Renal pelvis (tissue), 4 donors: ENCODE results near the gene YWHAG. TPM values are rescaled to one million over a fixed set of nuclear protein-coding genes. Genes with fewer than 3 reads are reported as not detected.
A peak's percentile ranks its signal among the peaks of the same experiment; 100 is the strongest.
"Not testable (repeated sequence)": the region's sequence is repeated elsewhere in the genome, so short reads cannot be mapped to it uniquely, and the experiment has no call there.

ENCODE experiments used
- DNase-seq: peaks from one replicate; pipeline ENCODE4 v3.0.0-alpha.2; 2013
- polyA plus RNA-seq, 3 donors: library from polyadenylated mRNA; unstranded; fragments of 120-200 nt; gene quantifications; one replicate each; pipeline ENCODE4 v1.2.1, GENCODE V29; 2013; ENCODE audit not compliant: insufficient read length in 3 of 3

YWHAG gene
- polyA plus RNA-seq, 3 donors: 116 to 125 (median 116) TPM

DNA sequence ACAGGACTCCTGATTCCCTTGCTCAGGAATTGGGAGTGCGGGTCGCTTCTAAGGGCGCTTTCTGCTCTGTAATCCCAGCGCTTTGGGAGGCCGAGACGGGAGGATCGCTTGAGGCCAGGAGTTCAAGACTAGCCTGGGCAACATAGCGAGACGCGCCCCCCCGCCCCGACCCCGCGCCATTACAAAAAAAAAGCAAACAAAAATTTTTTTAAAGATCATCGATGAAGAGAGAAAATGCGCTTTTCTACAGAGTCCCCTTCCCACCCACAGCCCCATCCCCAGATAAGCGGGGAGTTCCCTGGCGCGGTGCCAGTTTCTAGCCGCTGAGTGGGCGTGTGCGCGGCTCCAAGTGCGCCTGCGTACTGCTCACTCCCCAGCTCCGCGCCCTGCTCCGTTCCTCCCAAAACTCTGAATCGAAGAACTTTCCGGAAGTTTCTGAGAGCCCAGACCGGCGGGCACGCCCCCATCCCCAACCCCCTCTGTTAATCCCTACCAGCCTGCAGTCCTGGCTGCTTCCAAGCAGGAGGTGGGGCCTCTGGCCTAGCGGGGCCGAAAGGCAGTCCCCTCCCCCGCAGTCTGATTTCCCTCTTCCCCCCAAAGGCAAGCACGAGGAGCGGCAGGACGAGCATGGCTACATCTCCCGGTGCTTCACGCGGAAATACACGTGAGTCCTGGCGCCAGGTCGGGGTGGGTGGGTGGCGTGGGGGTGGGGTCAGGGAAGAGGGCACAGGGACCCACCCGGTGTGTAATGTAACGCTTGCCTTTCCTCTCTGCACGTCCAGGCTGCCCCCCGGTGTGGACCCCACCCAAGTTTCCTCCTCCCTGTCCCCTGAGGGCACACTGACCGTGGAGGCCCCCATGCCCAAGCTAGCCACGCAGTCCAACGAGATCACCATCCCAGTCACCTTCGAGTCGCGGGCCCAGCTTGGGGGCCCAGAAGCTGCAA lies 55.3 kb downstream of the YWHAG start:
- DNase-seq: peak; percentile 93

DNA sequence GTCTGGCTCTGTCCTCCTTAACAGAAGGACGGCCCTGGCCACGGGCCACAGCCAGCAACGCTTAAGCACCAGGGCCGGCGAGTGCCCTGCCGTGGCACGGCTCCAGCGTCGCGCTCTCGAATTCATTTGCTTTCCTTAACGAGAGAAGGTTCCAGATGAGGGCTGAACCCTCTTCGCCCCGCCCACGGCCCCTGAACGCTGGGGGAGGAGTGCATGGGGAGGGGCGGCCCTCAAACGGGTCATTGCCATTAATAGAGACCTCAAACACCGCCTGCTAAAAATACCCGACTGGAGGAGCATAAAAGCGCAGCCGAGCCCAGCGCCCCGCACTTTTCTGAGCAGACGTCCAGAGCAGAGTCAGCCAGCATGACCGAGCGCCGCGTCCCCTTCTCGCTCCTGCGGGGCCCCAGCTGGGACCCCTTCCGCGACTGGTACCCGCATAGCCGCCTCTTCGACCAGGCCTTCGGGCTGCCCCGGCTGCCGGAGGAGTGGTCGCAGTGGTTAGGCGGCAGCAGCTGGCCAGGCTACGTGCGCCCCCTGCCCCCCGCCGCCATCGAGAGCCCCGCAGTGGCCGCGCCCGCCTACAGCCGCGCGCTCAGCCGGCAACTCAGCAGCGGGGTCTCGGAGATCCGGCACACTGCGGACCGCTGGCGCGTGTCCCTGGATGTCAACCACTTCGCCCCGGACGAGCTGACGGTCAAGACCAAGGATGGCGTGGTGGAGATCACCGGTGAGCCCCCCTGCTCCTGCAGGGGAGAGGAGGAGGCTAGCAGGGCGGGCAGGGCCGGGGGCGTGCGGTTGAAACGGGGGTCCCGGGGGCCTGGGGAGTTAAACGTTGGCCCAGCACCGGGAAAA lies 56.2 kb downstream of the YWHAG start, which contains the start of gene HSPB1:
HSPB1 (plus strand) TSS at position 327 of the 855 bp plus-strand sequence; CDS start at position 367, 40 bp downstream.
- DNase-seq: peak; percentile 80

- DNase-seq: no peak
Measured at GRCh38 chr7:76301000-76301399, 57.8 kb downstream of the YWHAG start.

DNA sequence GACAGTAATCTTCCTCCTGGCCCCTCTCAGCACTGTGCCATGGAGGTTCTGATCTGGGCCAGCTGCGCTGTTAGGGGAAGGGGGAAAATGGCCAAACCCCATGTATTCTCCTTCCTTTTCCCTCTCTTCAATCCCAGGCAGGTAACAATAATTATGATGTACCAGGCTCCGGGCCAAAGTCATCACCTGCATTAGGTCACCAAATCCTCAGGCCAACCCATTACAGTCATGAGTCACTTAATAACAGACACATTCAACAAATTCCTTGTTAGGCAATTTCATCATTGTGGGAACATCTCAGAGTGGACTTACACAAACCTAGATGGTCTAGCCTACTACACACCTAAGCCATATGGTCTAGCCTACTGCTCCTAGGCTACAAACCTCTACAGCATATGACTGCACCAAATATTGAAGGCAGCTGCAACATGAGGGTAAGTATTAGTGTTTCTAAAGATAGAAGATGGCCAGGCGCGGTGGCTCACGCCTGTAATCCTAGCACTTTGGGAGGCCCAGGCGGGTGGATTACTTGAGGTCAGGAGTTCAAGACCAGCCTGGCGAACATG lies 58.5 kb downstream of the YWHAG start:
- DNase-seq: no peak

- DNase-seq: no peak
Measured at GRCh38 chr7:76296743-76297740, 61.7 kb downstream of the YWHAG start.

DNA sequence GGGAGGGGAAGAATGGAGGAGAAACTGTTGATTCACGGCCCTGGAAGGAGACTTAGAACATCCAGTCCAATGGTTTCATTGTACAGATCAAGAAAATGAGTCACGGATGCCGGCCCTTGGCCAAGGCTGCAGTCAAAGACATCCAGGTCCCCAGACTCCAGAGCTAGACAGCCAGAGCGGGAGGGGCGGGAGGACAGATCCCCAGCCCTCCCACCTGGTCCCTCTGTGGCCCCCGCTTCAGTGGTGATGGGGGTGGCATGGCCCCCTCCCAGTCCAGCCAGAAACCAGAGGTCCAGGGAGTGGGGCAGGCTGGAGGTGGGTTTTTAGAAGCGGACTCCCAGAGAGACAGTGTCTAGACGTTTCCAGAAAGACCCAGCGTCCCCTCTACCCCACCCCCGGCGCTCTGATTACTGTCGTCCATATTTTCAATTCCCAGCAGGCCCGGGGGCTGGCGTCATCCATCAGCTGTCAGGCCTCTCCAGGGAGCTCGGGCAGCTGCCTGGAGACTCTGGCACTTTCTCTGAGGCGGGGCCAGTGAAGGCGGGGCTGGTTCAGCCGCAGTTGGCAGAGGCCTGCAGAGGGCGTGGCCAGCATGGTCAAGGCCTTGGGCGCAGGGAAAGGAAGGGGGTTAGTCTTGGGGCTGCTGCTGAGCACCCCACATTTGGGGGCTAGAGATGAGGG lies 64.3 kb downstream of the YWHAG start:
- peak; percentile 87 for DNase-seq

DNA sequence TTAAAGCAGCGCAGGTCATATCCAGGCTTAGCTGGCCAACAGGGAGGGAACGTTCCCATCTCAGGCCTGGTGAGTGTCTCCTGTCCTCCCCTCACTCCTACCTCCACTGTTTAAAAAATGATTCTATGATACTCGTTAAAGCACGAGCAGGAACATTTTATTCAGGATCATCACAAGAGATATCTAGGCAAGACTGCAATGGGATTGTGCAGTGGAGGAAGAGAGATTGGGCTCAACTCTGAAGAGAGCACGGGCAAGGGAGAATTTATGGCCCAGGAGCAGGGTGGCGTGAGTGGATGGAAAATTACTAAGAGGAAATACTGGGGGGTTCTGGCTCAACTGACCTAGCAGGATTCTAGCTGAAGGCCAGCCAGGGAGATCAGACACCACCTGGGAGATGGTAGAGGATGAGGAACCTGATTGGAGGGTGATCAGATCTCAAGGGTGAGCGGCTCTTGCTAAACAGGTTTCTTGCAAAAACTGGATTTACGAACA lies 65.3 kb downstream of the YWHAG start:
- DNase-seq: no peak

DNA sequence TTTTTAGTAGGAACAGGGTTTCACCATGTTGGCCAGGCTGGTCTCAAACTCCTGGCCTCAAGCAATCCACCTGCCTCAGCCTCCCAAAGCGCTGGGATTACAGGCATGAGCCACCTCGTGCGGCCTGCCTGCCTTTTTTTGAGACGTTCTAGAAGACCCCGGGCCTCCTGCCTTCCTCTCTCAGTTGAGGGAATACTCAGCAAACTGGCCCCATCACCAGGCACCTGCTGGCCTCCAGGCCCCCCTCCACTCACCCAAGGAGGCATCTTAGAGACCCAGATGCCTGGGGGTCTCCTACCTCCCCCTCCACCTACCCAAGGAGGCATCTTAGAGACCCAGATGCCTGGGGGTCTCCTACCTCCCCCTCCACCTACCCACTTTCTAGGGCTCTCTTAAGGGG lies 65.9 kb downstream of the YWHAG start:
- DNase-seq: not testable (repeated sequence)

DNA sequence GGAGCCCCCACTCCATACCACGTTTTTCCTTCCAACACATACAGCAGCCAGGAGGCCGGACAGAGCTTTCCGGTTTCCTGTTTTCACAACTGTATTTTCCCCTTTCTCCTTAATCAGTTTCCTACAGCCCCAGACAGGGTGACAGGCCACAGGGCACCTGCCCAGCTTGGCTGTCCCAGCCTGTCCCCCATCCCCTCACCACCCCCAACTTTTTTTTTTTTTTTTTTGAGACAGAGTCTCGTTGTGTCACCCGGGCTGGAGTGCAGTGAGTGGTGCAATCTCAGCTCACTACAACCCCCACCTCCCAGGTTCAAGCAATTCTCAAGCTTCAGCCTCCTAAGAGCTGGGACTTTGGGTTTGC lies 66.6 kb downstream of the YWHAG start:
- no peak for DNase-seq

DNA sequence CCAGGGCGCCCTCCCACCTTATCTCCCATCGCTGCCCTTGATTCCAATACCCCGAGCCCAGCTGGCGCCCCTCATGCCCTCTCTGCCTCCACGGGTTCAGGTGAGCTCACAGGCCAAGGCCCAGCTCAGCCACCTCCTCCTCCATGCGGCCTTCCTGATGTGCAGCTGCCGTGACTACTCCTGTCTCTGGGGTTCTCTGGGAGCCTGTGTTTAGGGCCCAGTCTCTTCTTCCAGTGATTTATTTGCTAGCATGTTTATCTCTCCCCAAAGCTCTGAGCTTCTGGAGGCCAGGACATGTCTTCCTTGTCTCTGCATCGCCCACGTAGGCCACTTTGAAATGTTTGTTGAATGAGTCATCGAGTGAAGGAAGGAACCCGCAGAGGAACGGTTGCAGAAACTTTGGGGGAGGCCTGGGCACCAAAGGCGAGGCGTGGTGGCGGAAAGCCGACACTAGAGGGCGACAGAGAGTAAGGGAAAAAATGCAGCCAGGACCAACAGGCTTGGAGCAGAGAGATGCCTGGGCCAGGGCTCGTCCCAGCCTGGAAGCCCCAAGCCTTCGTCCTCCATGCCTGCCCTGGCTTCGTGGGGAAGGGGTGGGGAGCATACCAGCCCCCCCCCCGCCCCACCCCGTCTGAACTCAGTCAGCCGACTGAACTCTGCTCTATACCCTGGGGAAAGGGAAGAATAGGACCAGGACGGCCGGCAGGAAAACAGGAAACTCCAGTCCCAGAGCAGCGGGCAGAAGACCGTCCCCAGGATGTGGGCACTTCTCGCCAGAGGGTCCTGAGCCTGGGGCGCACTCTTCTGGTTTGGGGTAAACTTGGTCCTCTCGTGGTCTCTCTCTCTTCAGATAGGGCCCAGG lies 67.2 kb downstream of the YWHAG start:
- peak; percentile 83 for DNase-seq

GRCh38 chr7:76290847-76291350 lies 67.9 kb downstream of the YWHAG start:
- not testable (repeated sequence) for DNase-seq

DNA sequence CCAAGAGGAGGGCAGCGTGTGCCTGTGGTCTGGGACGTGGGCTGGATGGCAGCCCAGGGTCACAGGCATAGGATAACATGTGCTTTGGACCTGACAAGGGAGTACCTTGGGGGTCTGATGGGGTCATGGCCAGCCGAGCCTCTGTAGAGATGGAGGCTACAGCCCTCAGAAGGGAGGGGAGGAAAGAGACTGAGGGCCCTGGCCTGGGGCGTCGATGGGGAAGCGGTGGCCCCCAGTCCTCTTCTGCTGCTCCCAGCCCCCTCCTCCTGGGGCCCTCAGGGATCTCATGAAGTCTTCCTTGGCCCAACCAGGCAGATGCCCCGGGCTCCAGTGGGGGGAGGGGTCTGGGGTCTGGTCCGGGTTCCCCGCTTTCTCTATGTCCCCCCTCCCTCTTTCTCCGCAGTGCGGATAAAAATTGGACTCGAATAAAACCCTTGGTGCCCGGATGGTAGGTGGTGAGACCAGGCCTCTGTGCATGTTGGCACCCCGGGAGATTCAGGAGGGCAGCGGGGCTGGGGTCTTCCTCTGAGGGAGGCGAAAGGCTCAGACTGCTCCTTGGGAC lies 71.9 kb downstream of the YWHAG start:
- no peak for DNase-seq

- no peak for DNase-seq
Measured at GRCh38 chr7:76285604-76286374, 73.0 kb downstream of the YWHAG start.

- DNase-seq: no peak
Measured at GRCh38 chr7:76283254-76284159, 75.3 kb downstream of the YWHAG start.

DNA sequence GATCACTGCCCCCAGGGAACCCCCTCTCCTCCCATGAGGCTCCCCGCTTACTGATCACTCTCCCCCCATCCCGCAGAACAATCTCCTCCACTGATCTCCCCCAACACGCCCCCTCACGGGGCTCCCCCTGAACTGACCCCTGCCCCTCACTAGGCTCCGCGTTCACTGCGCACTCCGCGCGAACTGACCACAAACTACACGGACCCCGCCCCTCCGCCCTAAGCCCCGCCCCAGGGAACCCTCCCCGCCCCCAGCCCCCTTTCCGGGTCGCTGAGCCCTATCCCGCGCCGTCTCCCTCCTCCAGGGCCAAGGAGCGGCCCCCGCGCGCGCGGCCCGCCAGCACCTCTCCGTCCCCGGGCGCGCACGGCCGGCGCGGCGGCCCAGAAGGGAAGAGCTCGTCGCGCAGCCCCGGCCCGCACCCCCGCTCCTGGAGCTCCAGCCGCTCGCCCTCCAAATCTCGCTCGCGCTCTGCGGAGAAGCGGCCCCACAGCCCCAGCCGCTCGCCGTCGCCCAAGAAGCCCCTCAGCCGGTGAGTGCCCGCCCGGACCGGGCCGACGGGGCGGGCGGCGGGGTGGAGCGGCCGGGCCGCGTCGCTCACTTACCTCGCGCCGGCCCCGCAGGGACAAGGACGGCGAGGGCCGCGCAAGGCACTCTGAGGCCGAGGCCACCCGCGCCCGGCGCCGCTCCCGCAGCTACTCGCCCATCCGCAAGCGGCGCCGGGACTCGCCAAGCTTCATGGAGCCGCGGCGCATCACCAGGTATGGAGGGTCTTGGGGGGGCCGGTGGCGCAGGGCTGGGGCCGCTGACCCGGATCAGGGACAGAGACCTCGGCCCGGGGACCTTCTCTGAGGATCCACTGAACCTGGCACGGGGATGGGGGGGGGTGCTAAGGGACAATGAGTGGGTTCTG lies 76.2 kb downstream of the YWHAG start:
- DNase-seq: no peak
